ENCODE data around the gene PXT1. TPM values are rescaled to one million over a fixed set of nuclear protein-coding genes. Genes with fewer than 3 reads are reported as not detected.

The PXT1 gene
- total RNA-seq, 4 donors from 2014 or later, result not detected

DNA sequence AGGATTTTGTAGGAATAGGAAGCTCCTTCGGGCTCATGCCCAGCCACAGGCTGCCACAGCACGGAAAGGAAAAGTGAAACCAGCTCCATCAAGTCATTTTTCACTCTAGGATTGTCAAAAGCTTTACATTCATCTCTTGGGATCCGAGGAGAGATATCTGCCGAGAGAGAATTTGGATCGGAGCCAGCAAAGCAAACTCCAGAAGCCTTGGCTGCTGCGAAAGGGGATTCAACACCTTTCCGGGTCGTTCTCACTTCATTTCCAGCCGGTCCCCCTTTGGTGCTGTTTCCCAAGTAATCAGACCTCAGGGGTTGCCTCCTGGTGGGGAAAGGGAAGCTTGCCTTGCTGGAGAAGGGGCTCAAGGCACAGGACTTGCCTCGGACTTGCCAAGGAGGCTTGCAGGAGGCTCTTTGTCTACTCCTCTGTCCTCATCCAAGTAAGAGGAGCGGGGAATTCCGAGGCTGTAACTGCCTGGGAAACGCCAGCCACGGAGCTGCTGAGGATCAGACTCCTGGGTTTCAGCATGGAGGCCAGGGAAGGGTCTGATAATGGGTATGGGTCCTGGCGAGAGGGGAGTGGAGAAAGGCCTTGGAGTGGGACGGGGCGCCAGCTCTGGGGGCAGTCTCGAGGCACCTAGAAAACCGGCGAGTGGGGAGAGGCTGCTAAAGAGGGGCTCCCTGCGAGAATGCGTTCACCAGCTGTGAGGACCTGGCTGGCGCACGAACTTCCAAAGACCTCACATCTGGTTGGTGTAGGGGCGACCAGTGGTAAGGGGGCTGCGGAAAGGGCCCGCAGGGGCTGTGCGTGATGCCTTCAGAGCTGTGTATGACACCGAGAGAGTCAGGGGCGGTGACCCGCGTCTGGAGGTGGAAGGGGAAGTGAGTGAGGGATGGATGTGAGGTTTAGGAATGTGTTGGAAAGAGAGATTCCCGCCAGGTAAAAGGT is 55.9 kb downstream of the PXT1 start:
- Histone ChIP-seq H3K4me3 (peak overlapping the region; percentile 45 to 78 (median 68)), H3K27ac (peak overlapping the region; percentile 58 to 79 (median 60)), H3K9me3 (no peaks in the 10 kb centered on the region), H3K36me3 (no peaks in the 10 kb centered on the region), H3K27me3 (no peaks in the 10 kb centered on the region), H3K4me1 (peaks cover 0 to 12% (median 4%) of the 10 kb centered on the region in 4 donors)
- peak in 2 of 3 donors; percentile 54 to 68 for DNase-seq
- TF ChIP-seq, protein P1, sequence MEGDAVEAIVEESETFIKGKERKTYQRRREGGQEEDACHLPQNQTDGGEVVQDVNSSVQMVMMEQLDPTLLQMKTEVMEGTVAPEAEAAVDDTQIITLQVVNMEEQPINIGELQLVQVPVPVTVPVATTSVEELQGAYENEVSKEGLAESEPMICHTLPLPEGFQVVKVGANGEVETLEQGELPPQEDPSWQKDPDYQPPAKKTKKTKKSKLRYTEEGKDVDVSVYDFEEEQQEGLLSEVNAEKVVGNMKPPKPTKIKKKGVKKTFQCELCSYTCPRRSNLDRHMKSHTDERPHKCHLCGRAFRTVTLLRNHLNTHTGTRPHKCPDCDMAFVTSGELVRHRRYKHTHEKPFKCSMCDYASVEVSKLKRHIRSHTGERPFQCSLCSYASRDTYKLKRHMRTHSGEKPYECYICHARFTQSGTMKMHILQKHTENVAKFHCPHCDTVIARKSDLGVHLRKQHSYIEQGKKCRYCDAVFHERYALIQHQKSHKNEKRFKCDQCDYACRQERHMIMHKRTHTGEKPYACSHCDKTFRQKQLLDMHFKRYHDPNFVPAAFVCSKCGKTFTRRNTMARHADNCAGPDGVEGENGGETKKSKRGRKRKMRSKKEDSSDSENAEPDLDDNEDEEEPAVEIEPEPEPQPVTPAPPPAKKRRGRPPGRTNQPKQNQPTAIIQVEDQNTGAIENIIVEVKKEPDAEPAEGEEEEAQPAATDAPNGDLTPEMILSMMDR (IDR thresholded peaks at IDR 0.05), result peak in 1 of 6 experiments; percentile 21
- TF ChIP-seq POLR2A (IDR thresholded peaks at IDR 0.05), result no peak

DNA sequence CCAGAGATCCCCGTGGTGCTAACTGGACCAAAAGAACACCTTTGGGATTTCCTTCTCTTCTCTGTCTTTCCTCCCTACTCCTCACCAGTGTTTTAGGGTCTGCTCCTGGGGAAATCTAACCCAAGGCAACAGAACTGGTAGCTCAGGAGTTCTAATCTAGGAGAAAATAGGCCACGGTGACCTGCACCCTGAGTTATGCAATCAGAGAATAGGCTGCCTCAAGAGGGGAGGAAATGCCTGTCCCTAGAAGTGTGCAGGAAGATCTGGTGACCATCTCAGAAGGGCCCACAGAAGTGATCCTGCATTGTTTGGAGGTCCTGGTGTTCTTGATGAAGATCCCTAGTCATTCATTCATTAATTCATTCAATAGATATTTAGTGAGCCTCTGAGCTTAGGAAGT is 58.6 kb downstream of the PXT1 start:
- no peaks in the 10 kb centered on the region for H3K9me3 ChIP-seq
- no peaks in the 10 kb centered on the region for H3K27me3 ChIP-seq
- no peak overlapping the region for H3K27ac ChIP-seq
- H3K36me3 ChIP-seq, result no peaks in the 10 kb centered on the region
- no peak for DNase-seq
- TF ChIP-seq, protein P1 (IDR thresholded peaks at IDR 0.05), result no peak
- no peak for TF ChIP-seq POLR2A (IDR thresholded peaks at IDR 0.05)
- no peak overlapping the region for H3K4me3 ChIP-seq
- H3K4me1 ChIP-seq, result peaks cover 0 to 12% (median 4%) of the 10 kb centered on the region in 4 donors

DNA sequence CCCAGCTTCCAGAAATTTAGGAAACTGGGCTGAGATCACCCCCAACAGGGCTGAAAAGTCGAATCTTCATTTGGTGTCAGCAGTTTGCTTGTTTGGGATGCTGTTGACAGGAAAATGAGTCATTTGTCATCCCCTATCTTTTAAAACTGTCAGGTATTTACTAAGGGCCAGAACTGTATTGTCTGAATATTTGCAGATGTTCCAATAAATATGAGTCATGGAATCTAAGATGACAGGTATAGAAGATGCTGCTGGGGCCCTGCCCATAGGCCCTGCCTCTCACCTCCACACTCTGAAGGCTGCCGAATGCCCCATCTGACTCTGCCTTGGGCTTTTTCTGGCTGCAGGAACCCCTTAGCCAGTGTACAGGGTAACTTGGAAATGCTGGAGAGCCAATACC is 59.0 kb downstream of the PXT1 start:
- TF ChIP-seq, protein P1 (IDR thresholded peaks at IDR 0.05), result no peak
- no peak for TF ChIP-seq POLR2A (IDR thresholded peaks at IDR 0.05)

DNA sequence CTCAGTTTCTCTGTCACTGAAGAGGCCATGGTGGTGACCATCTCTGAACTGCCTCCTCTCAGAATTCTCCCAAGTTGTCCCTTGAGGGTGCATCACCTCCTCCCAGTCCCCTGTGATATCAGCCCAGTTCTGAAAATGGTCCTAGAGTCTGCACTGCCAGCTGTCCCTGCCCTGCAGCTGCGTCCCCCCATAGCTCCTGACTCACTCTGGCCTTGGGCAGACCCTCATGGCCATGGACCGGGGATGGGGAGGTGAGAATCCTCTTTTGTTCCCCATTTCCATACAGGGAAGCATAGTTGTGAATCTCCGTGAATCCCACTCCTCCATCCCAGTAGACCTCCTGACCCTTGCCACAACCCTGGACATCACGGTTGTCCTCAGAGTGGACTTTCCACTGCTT is 59.7 kb downstream of the PXT1 start:
- H3K27me3 ChIP-seq, result no peaks in the 10 kb centered on the region
- H3K4me3 ChIP-seq, result no peak overlapping the region
- no peaks in the 10 kb centered on the region for H3K36me3 ChIP-seq
- TF ChIP-seq, protein P1 (IDR thresholded peaks at IDR 0.05), result no peak
- no peak for TF ChIP-seq POLR2A (IDR thresholded peaks at IDR 0.05)
- H3K9me3 ChIP-seq, result no peaks in the 10 kb centered on the region
- no peak for DNase-seq
- no peak overlapping the region for H3K27ac ChIP-seq
- H3K4me1 ChIP-seq, result peaks cover 0 to 11% (median 2%) of the 10 kb centered on the region in 4 donors

More for the DNA sequence above, 59.0 kb downstream of the PXT1 start:
- Histone ChIP-seq H3K4me3 (no peak overlapping the region), H3K27ac (no peak overlapping the region), H3K36me3 (no peaks in the 10 kb centered on the region), H3K9me3 (no peaks in the 10 kb centered on the region), H3K27me3 (no peaks in the 10 kb centered on the region), H3K4me1 (peaks cover 0 to 12% (median 4%) of the 10 kb centered on the region in 4 donors)
- DNase-seq, result no peak

DNA sequence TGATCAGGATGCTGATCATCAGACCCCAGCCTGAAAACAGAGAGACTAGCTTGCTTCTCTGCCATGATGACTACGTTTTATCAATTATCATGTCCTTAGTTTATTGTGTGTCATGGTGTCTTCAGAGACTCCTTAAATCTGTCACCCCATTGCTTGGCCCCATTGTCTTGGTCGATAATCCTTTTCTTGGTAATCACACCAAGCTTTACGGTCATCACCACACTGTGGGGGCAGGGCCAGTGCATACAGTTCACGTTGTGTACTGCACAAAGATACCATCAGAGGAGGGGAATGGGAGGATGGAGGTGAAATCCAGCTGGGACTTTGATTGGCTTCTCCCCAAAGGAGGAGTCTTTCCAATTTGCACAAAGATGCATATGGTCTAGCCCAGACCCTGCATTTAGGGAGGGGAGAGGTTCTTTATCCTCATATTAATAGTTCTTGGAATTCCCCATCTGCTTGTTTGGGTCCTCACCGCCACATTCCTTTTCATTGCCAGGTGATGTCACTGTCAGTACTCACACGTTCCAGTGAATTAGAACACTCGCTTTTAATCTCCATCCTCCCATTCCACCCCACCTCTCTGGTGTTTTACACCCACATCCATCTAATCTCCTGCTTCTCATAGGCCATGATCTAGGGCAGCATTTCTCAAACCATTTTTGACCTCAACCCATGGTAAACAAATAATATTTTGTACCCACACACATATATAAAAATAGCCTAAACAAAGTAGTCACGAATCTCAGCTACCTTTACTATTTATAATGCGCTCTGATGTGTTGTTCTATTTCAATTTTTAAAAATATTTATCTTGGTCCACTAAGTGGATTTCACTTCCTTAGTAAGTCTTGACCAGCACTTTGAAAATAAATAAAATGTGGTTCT is 60.9 kb downstream of the PXT1 start:
- no peak for DNase-seq
- no peaks in the 10 kb centered on the region for H3K36me3 ChIP-seq
- H3K27me3 ChIP-seq, result no peaks in the 10 kb centered on the region
- H3K9me3 ChIP-seq, result no peaks in the 10 kb centered on the region
- H3K4me3 ChIP-seq, result no peak overlapping the region
- no peaks in the 10 kb centered on the region for H3K4me1 ChIP-seq
- no peak overlapping the region for H3K27ac ChIP-seq
- TF ChIP-seq POLR2A (IDR thresholded peaks at IDR 0.05), result no peak
